Endothelial cell of umbilical vein (primary cell): ENCODE results near the gene PCDH15.

Experiments
- EZH2 ChIP-seq: IDR thresholded peaks from 2 replicates; pipeline ENCODE4 v1.6.1; 2012; ENCODE audit warnings: borderline replicate concordance, low read depth, mild to moderate bottlenecking, moderate library complexity, low read length, inconsistent platforms; ENCODE audit not compliant: severe bottlenecking
- FOS ChIP-seq: IDR thresholded peaks from 2 replicates; pipeline ENCODE4 v1.6.1; 2011; ENCODE audit warnings: mild to moderate bottlenecking, low read length, moderate library complexity, borderline replicate concordance; ENCODE audit not compliant: insufficient read depth
- GATA2 ChIP-seq: IDR thresholded peaks from 2 replicates; pipeline ENCODE4 v1.7.0; 2011; ENCODE audit warnings: low read depth, mild to moderate bottlenecking, moderate library complexity, mixed read lengths, low read length; ENCODE audit not compliant: insufficient read length, insufficient read depth
- JUN ChIP-seq: IDR thresholded peaks from 2 replicates; pipeline ENCODE4 v1.6.1; 2011; ENCODE audit warnings: borderline replicate concordance, low read depth; ENCODE audit not compliant: insufficient read length, insufficient read depth
- MAX ChIP-seq: IDR thresholded peaks from 2 replicates; pipeline ENCODE4 v1.6.1; 2011; ENCODE audit not compliant: insufficient read depth, insufficient read length
- MYC ChIP-seq: IDR thresholded peaks from one replicate; pipeline ENCODE4 v1.6.1; 2011; ENCODE audit warnings: mild to moderate bottlenecking, low read depth, low read length
- POLR2A ChIP-seq: IDR thresholded peaks from 2 replicates; pipeline ENCODE4 v1.6.1; 2012; ENCODE audit warnings: low read depth, mild to moderate bottlenecking, control low read depth, low read length
- POLR2AphosphoS5 ChIP-seq: IDR thresholded peaks from 2 replicates; pipeline ENCODE4 v1.6.1; 2012; ENCODE audit warnings: low read depth, mild to moderate bottlenecking, control low read depth, low read length, moderate library complexity; ENCODE audit not compliant: insufficient read depth
- TF ChIP-seq, protein P1 (sequence below), 2 donors: IDR thresholded peaks; 1 replicate in 1 of 2; 2 replicates in 1 of 2; pipeline ENCODE4 v1.5.1; 2011; ENCODE audit warnings: low read length in 2 of 2, mild to moderate bottlenecking in 2 of 2, moderate library complexity in 2 of 2, control low read depth in 1 of 2, inconsistent platforms in 1 of 2, low read depth in 1 of 2; ENCODE audit not compliant: insufficient read depth in 1 of 2; ENCODE audit errors: extremely low read depth in 1 of 2

DNA sequence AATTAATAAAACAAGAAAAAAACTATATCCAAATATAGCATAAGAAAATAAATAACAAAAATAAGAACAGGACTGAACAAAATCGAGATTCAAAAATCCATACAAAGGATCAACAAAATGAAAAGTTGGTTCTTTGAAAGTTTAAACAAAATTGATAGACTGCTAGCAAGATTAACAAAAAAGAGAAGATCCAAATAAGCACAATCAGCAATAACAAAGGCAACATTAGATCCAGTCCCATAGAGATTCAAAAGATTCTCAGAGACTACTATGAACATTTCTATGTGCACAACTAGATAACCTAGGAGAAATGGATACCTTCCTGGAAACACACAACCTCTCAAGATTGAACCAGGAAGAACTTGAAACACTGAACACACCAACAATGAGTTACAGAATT, 534.6 kb downstream of the PCDH15 start:
- TF ChIP-seq, protein P1, sequence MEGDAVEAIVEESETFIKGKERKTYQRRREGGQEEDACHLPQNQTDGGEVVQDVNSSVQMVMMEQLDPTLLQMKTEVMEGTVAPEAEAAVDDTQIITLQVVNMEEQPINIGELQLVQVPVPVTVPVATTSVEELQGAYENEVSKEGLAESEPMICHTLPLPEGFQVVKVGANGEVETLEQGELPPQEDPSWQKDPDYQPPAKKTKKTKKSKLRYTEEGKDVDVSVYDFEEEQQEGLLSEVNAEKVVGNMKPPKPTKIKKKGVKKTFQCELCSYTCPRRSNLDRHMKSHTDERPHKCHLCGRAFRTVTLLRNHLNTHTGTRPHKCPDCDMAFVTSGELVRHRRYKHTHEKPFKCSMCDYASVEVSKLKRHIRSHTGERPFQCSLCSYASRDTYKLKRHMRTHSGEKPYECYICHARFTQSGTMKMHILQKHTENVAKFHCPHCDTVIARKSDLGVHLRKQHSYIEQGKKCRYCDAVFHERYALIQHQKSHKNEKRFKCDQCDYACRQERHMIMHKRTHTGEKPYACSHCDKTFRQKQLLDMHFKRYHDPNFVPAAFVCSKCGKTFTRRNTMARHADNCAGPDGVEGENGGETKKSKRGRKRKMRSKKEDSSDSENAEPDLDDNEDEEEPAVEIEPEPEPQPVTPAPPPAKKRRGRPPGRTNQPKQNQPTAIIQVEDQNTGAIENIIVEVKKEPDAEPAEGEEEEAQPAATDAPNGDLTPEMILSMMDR (IDR thresholded peaks at IDR 0.05; ENCODE audit: extremely low read depth in 1 of 2, insufficient read depth in 1 of 2, low read depth in 1 of 2, low read length in 2 of 2) = no peak
- TF ChIP-seq JUN (no peak), EZH2 (no peak), POLR2A (no peak), FOS (no peak), MAX (no peak), POLR2AphosphoS5 (no peak), GATA2 (no peak), MYC (no peak)
